K562 (cell line): ENCODE data around the gene PDIA2. TPM values are rescaled to one million over a fixed set of nuclear protein-coding genes. Genes with fewer than 3 reads are reported as not detected.

ENCODE experiments used
- AFF1 ChIP-seq, 2 experiments: fragments of 450-650 bp; IDR thresholded peaks; 2 replicates each; pipeline ENCODE4 v1.6.1; 2018; ENCODE audit warnings: mild to moderate bottlenecking in 2 of 2, low read depth in 1 of 2; ENCODE audit not compliant: partially characterized antibody in 2 of 2
- BCL6 ChIP-seq: fragments of 250-450 bp; sonication (Bioruptor Pico); IDR thresholded peaks from 2 replicates; pipeline ENCODE4 v1.4.0; 2020
- CAMTA2 ChIP-seq: fragments of 250-450 bp; sonication (Bioruptor Pico); conservative IDR thresholded peaks from 2 replicates; pipeline ENCODE4 v1.5.1; 2022
- KAT2B ChIP-seq: IDR thresholded peaks from one replicate; pipeline ENCODE4 v1.6.1; 2012; ENCODE audit warnings: low read depth, mild to moderate bottlenecking, control low read depth, inconsistent platforms, low read length, moderate library complexity
- KLF10 ChIP-seq: fragments of 250-450 bp; sonication (Bioruptor Pico); IDR thresholded peaks from 2 replicates; pipeline ENCODE4 v1.6.1; 2021; ENCODE audit warnings: matching md5 sums
- NELFE ChIP-seq: IDR thresholded peaks from 2 replicates; pipeline ENCODE4 v1.6.1; 2011; ENCODE audit warnings: mild to moderate bottlenecking; ENCODE audit not compliant: insufficient read depth, insufficient read length
- PCBP2 ChIP-seq: fragments of 200-400 bp; formaldehyde crosslinking; IDR thresholded peaks from 2 replicates; pipeline ENCODE4 v1.6.1; 2018; ENCODE audit warnings: low read length, low read depth, mild to moderate bottlenecking, moderate library complexity; ENCODE audit not compliant: poor library complexity, severe bottlenecking
- PTRF ChIP-seq: fragments of 450-650 bp; IDR thresholded peaks from 2 replicates; pipeline ENCODE4 v1.6.1; 2016; ENCODE audit warnings: mild to moderate bottlenecking, missing genetic modification characterization, missing compliant biosample characterization
- RB1 ChIP-seq: fragments of 450-650 bp; IDR thresholded peaks from 2 replicates; pipeline ENCODE4 v1.6.1; 2017; ENCODE audit warnings: low read depth, mild to moderate bottlenecking
- RFX5 ChIP-seq: IDR thresholded peaks from 2 replicates; pipeline ENCODE4 v1.6.1; 2011; ENCODE audit warnings: low read depth, mild to moderate bottlenecking, improper control_type of control experiment, low read length
- TOE1 ChIP-seq, 2 experiments: fragments of 450-650 bp in 1 of 2; sonication (generic) in 1 of 2; formaldehyde crosslinking in 1 of 2; IDR thresholded peaks; 2 replicates each; pipeline versions ENCODE4 v1.7.1 to v1.8.0; 2016 to 2022; ENCODE audit warnings: borderline replicate concordance in 2 of 2, mild to moderate bottlenecking in 2 of 2, antibody characterized with exemption in 1 of 2, inconsistent platforms in 1 of 2, low read depth in 1 of 2, missing genetic modification reagents in 1 of 2, moderate library complexity in 1 of 2
- ZNF253 ChIP-seq: fragments of 250-450 bp; sonication (Bioruptor Pico); conservative IDR thresholded peaks from 2 replicates; pipeline ENCODE4 v1.6.1; 2021; ENCODE audit warnings: mild to moderate bottlenecking
- ZNF445 ChIP-seq: fragments of 250-450 bp; sonication (Bioruptor Pico); IDR thresholded peaks from 2 replicates; pipeline ENCODE4 v1.4.0; 2020; ENCODE audit warnings: low read depth, mild to moderate bottlenecking, moderate library complexity
- ZNF778 ChIP-seq: fragments of 450-650 bp; formaldehyde crosslinking; IDR thresholded peaks from 2 replicates; pipeline ENCODE4 v1.4.0; 2020; ENCODE audit warnings: mild to moderate bottlenecking, moderate library complexity
- polyA plus RNA-seq, 8 experiments: library from polyadenylated mRNA; depleted of rRNA in 4 of 8; stranded (reverse) in 5 of 8; unstranded in 3 of 8; fragments of >200 nt; fragmentation: Nextera tagmentation in 2 of 8; fragmentation: Illumina TruSeq in 1 of 8; extraction: Ambion mirVana in 2 of 8; extraction: Trizol in 1 of 8; gene quantifications; 2 replicates each; pipeline versions ENCODE4 v1.2.1 to v1.2.3, GENCODE V29; 2011 to 2014; ENCODE audit warnings: inconsistent platforms in 1 of 8, missing spikeins in 1 of 8
- total RNA-seq, 7 experiments: library from RNA; depleted of rRNA in 6 of 7; stranded (reverse); fragments of >200 nt in 6 of 7; fragmentation: Illumina TruSeq in 2 of 7; extraction: Trizol in 2 of 7; gene quantifications; 2 replicates each; pipeline versions ENCODE4 v1.2.1 to v1.2.3, GENCODE V29; 2011 to 2021; ENCODE audit warnings: low replicate concordance in 1 of 7
- TF ChIP-seq, protein P1 (sequence below), 3 experiments: fragments of 200-800 bp in 1 of 3; fragments of 250-450 bp in 1 of 3; fragments of 450-650 bp in 1 of 3; sonication (Bioruptor Pico) in 1 of 3; sonication (Bioruptor generic) in 1 of 3; formaldehyde crosslinking in 1 of 3; IDR thresholded peaks; 2 replicates each; pipeline versions ENCODE4 v1.6.1 to v1.8.0; 2016 to 2022; ENCODE audit warnings: mild to moderate bottlenecking in 2 of 3, missing genetic modification characterization in 2 of 3, missing compliant biosample characterization in 1 of 3, moderate library complexity in 1 of 3
- TF ChIP-seq, protein P2 (sequence below): IDR thresholded peaks from 2 replicates; pipeline ENCODE4 v1.6.1; 2011; ENCODE audit not compliant: insufficient read length; ENCODE audit errors: extremely low read depth
- TF ChIP-seq, protein P3 (sequence below): fragments of 250-450 bp; sonication (Bioruptor Pico); IDR thresholded peaks from 2 replicates; pipeline ENCODE4 v1.8.0; 2021; ENCODE audit warnings: borderline replicate concordance, mild to moderate bottlenecking, moderate library complexity; ENCODE audit not compliant: poor library complexity, severe bottlenecking

Gene PDIA2
- total and polyA plus RNA-seq, 9 of the 15 experiments (the other 6 are each of a cell fraction or from before 2014, with no cell fraction given) = 0.13 to 0.92 (median 0.23) TPM; not detected in 4

GRCh38 chr16:234468-235305 lies 48.3 kb upstream of the PDIA2 start, which contains the start of gene FAM234A (continued):
- TF ChIP-seq, protein P1, sequence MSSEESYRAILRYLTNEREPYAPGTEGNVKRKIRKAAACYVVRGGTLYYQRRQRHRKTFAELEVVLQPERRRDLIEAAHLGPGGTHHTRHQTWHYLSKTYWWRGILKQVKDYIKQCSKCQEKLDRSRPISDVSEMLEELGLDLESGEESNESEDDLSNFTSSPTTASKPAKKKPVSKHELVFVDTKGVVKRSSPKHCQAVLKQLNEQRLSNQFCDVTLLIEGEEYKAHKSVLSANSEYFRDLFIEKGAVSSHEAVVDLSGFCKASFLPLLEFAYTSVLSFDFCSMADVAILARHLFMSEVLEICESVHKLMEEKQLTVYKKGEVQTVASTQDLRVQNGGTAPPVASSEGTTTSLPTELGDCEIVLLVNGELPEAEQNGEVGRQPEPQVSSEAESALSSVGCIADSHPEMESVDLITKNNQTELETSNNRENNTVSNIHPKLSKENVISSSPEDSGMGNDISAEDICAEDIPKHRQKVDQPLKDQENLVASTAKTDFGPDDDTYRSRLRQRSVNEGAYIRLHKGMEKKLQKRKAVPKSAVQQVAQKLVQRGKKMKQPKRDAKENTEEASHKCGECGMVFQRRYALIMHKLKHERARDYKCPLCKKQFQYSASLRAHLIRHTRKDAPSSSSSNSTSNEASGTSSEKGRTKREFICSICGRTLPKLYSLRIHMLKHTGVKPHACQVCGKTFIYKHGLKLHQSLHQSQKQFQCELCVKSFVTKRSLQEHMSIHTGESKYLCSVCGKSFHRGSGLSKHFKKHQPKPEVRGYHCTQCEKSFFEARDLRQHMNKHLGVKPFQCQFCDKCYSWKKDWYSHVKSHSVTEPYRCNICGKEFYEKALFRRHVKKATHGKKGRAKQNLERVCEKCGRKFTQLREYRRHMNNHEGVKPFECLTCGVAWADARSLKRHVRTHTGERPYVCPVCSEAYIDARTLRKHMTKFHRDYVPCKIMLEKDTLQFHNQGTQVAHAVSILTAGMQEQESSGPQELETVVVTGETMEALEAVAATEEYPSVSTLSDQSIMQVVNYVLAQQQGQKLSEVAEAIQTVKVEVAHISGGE (CRISPR knock-in tag; IDR thresholded peaks at IDR 0.05) = peak in 1 of 3 experiments; percentile 51; a peak in 2 of 6 replicates
- TF ChIP-seq, protein P2, sequence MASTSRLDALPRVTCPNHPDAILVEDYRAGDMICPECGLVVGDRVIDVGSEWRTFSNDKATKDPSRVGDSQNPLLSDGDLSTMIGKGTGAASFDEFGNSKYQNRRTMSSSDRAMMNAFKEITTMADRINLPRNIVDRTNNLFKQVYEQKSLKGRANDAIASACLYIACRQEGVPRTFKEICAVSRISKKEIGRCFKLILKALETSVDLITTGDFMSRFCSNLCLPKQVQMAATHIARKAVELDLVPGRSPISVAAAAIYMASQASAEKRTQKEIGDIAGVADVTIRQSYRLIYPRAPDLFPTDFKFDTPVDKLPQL = no peak
- TF ChIP-seq NELFE (no peak), ZNF445 (CRISPR knock-in tag) (no peak), RFX5 (no peak), CAMTA2 (CRISPR knock-in tag) (no peak), PCBP2 (no peak), KAT2B (no peak), AFF1 (IDR thresholded peaks at IDR 0.05; ENCODE audit: low read depth in 1 of 2, partially characterized antibody in 2 of 2) (peak; percentile 27 to 53), PTRF (tag) (no peak), KLF10 (CRISPR knock-in tag) (no peak), BCL6 (CRISPR knock-in tag) (no peak), TOE1 (IDR thresholded peaks at IDR 0.05; ENCODE audit: borderline replicate concordance) (peak; percentile 49; the same call in 1 of the 2 replicates), TOE1 (CRISPR knock-in tag; IDR thresholded peaks at IDR 0.05; ENCODE audit: borderline replicate concordance, low read depth) (no peak), RB1 (peak; percentile 85), ZNF253 (CRISPR knock-in tag) (no peak), ZNF778 (CRISPR knock-in tag) (no peak)
- TF ChIP-seq, protein P3, sequence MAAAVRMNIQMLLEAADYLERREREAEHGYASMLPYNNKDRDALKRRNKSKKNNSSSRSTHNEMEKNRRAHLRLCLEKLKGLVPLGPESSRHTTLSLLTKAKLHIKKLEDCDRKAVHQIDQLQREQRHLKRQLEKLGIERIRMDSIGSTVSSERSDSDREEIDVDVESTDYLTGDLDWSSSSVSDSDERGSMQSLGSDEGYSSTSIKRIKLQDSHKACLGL (CRISPR knock-in tag) = no peak
